GM18499 (cell line): ENCODE data around the gene LSAMP.

Experiments used
- ATAC-seq: cut with Tn5 transposase; IDR thresholded peaks from one replicate; pipeline ENCODE4 v1.9.1; 2021; ENCODE audit warnings: moderate number of reproducible peaks; ENCODE audit not compliant: insufficient read depth, unreplicated experiment

The LSAMP gene

DNA sequence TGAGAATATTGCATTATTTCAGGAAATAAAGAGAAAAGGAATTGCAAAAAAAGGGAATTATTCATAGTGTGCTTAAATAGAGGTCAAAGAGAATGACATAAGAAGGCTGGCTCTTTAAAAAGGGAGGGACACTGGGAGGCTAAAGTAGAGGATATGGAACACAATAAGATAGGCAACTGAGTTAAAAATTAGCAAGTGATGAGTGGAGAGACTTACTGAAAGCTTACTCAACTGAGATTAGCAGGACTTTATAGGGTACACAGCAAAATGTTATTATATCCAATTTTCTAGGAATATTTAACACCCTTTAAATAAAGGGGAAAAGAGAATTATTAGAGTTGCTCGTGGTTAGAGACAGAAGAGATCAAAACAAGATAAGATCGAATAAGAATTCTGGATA, 375.2 kb downstream of the LSAMP start:
- no peak for ATAC-seq

DNA sequence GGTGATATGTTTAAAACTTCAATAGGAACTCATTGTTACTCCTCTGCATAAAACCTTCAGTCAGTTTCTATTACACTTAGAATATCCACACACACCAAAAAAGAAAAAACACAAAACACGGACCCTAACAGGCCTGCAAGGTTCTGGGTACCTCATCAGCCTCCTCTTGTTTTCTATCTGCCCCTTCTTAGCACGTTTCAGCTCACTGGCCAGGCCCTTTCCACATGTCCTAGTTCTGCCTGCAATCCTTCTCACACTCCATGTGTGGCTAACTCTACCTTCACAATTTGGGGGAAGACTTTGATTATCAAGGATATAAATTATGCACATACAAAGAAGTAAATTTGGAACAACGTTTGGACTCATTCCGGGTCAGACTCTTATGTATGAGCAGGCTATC, 376.3 kb downstream of the LSAMP start:
- ATAC-seq = no peak

DNA sequence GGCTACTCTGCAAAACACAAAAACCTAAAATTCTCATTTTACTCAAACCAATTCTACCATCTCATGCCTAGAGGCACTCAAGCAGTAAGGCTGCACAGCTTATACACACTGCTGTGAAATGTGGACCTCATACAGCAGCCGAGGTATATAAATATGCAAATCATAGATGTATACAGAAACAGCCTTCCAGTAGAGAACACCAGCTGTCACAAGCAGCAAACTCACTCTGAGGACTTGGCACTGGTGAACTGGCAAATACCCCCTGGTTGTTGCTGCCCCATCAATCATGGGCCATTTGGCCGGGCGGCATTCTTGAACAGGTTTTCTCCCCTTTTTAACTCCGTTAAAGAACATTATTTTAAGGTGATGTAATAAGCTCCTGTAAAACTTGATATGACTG, 378.0 kb downstream of the LSAMP start:
- ATAC-seq = peak; percentile 98

DNA sequence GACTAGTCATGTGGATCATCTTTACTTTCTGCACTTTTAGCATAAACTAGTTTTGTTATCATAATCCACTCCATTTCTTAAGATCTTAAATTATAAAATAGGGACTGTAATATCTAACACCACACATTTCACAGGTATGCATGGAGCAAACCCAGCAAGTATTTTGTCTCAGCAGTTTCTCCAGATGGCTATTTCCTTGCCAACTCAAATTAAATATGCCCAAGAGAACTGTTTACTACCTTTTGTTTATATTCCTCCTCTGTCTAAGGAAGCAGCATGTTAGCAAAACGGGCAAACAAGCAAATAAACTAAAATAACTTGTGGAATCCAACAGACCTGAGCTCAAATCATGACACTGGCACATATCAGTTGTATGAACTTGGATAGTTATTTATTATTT, 379.8 kb downstream of the LSAMP start:
- no peak for ATAC-seq

DNA sequence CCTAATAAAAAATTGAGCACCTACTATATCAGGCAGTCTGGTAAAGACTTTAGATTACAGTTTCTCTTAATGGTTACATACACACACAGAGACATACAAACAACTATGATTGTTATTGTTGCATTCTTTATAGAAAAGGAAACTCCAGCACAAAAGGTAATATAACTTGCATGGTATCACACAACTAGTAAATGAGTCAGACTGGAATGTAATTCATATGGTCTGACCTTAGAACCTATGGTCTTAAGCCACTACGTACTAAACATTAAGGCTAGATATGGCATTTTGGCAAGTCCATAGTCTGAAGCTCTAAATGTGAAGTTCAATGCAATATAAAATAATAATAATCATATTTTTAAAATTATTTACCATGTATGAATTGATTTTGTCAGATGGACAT, 380.6 kb downstream of the LSAMP start:
- ATAC-seq = no peak

DNA sequence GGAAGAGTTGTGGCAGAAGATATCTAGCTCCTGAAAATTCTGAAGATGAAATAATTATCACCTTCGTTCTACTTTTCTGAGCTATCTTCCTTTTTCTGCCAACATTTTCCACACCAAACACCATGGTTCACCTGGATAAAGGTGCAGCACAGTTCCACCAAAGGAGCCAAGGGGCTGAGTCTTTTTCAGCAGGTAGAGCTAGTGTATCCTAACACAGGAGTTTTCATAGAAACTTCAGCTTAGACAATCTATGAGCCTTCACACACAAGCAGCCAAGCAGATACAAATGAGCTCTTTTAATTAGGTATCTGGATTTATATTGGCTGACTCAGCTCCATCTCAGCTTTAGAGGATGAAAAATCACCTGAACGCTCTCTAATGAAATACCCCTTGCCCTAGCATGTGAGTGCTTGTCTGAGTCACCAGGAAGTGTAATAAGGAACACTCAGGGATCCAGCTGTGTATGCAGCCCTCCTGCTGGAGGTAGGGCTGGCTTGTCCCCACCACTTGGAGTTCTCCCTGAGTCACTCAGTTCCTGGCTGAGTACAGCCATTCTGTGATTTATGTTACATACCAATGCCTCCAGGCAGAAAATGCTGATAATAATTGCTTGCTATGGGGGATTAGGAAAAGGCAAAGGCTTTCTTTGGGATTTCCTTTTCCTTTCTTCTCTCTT, 385.7 kb downstream of the LSAMP start:
- no peak for ATAC-seq

DNA sequence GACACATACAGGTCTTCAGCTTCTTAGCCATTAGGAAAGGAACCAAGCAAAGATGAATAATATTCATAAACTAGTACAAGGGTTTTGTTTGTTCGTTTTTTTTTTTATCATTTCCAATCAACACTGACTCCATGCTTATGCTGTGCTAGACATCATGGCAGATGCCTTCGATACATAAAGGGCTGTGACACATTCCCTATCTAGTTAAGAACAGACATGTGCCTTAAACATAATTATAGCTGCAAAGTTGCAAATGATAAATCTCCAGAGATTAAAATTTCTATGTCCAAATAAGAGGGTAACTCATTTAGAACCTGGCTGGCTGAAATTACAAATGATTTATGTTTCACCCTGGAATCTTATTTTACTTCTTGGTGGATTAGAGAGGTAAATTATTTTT, 386.4 kb downstream of the LSAMP start:
- no peak for ATAC-seq

DNA sequence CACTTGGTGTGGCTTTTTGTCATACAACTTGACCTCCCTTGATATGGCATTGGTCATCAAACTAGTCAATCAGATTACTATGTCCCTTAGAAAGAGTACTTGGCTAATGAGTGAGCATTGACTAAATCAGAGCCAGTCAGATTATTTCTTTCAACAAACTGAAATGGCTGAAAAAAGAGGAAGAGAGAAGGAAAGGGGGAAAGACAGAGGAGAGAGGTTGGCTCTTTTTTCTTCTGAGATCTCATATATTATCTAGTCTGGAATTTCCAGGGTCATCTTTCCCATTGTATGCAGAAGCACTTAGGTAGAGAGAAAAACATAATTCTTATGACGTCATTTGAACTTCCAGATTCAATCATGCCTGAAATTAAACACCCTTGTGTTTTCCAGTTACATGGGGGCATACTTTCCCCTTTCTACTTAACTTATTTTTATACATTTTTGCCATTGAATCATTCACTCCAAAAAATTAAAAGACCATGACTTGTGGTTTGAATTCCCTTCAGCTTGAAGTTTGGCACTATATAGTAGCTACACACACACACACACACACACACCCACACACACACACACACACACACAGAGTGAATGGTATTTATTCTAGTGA, 387.8 kb downstream of the LSAMP start:
- no peak for ATAC-seq

DNA sequence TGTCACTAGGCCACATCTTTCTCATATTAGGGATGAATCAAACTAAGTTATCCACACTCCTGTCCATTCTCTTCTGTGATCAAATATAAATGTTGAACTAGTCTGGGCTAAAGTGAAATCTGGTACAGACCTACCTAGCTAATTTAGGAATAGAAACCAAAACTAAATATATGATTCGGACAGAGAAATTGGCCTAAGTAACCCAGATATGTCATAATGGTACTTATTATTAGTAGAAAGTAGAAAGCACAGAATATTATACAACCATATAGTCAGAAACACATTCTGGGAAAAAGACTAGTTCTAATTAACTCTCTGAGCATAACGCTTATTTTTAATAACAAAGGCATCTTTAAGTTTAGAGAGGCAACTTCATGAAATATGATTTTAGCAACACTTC, 389.0 kb downstream of the LSAMP start:
- peak; percentile 84 for ATAC-seq

DNA sequence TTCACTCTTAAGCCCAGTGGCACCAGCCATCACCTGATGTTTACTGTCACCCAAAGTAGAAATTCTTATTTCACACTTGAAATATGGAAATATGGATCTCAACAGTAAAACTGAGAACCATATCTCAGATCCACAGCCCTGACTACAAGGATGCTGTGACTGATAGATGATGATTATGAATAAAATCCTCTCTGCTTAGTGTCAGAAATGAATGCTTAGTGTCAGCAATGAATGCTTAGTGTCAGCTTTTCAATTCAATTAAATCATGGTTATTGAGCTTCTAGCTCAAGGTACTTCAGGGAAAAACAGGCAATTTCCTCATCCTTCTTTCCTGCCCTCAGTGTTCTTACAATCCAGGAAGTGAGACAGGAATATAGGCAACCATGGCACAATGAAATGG, 392.3 kb downstream of the LSAMP start:
- ATAC-seq = no peak

DNA sequence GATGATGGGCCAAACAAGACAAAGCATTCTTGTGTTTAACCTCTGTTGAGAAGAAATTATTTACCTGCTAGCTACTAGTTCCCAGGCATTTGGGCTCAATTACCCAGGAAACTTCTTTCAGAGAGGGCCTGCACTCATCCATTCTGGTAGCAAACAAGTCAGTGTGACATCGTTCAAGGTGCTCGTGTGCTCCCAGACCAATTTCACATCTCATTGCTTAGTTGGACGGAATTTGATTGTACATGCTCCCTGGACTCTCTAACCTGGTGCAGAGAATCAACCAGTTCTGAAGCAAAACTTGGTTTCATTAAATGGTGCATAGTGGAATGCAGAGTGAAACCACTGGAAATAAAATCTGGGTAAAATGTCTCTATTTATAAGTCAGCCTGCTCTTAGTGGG, 392.7 kb downstream of the LSAMP start:
- ATAC-seq = no peak

DNA sequence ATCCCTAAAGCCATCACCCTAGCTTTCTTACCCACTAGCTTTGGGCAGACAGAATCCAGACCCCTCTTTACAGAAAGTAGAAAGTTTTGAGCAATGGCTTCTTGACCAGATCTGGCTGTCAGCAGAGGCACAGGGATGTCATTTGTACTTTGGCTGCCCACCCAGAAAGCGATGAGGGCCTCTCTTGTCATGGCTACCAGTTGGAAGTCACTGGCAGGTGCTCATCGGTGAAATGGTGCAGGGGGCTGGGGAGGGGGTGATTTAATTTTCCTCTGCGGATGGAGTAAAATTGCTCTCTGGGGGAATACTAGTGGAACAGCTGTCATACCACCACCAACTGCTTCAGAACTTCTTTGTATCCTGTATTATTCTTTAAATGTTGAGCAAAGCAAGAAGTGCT, 393.7 kb downstream of the LSAMP start:
- ATAC-seq = no peak

DNA sequence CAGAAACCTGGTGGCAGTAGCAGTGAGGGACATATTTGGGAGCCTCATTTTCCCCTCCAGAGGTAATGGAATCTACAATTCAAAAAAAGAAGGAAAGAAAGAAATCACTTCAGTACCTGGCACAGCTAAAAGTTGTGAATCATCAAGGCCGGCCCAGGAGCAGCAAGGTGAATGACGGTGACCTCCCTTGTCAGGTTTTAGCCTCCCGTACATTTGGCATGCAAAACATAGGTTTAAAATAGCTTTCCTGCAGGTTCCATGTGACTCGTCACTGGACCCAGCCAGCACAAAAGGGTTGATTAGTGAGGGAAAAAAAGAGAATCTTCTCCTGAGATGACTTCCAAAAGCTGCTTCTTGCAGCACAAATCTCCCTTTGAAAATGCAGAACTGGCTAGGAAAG, 394.2 kb downstream of the LSAMP start:
- ATAC-seq = peak; percentile 66

DNA sequence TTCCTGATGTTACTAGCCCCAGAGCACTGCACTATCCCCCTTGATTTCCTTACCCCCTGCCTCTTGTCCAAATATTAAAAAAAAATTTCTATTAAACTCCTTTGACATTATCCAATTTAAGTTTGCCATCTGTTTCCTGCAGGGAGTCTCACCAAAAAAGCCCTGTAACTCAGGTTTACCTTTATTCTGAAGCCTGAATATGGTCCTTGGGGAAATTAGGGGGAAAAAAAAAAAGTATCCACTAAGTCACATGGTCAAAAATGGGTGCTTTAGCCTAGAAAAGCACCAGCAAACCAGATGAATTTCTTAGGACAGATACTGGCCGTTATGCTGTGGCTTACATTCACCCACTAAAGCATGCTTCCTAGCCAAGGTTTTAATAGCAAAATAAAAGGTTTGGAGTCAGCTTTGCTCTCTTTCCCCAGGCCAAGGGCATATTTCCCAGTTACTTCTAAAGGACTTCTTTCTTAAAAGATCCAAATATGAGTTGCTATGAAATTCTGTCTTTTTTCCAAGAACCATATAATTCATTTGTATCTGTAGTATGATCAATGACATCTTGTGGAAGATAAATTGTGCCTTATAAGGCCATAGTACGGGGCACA, 394.9 kb downstream of the LSAMP start:
- no peak for ATAC-seq

DNA sequence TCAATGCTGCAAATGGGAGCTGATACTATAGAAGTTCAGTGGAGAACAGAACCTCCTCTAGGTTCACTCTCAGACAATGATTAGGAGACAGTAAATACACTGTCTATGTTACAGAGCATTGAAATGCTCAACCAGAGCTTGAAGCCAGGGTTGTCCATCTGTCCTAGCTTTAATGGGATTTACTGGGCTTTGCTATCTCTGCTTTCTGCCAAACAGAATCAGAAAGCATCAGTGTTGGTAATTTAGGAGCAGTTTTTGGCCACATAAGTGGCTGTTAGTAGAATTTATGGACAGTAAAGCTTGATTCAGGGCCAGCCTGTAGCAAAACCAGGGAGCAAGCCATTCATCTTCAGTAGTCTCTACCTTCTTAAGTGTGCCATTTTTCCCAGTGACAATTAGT, 396.3 kb downstream of the LSAMP start:
- ATAC-seq = no peak

DNA sequence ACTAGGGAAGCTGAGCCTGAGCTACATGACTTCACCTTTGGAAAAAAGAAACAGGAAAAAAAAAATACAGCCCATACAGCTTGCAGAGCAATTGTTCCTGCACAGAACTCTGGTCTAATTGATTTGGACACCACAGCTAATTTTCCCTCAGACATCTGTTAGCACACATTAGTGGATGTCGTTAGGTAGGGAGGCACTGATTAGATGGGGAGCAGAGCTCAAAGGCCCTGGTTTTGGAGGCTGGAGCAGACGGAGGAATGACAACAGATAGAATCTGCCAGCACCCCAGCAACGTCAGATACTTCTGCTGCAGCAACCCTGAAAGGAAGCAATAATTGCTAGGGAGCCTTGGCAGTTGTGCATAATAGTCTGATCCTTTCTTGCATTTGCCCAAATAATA, 398.9 kb downstream of the LSAMP start:
- ATAC-seq = no peak

DNA sequence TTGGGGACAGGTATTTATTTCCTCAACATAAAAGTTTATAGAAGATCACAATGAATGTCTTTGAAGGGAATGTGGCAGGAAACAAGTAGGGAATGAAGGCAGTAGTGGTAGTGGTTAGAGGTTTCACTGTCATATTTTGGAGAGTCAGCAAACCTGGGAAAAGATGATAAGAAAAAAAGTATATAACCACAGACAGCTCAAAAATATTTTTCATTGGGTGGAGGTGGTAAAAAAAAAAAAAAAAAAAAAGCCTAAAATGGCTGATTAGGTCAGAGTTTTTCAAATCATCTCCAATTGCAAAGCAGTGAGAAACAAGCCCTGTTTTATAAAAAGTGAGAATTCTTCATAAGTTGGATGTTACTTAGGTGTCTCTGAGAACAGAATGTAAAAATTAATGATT, 400.0 kb downstream of the LSAMP start:
- no peak for ATAC-seq

DNA sequence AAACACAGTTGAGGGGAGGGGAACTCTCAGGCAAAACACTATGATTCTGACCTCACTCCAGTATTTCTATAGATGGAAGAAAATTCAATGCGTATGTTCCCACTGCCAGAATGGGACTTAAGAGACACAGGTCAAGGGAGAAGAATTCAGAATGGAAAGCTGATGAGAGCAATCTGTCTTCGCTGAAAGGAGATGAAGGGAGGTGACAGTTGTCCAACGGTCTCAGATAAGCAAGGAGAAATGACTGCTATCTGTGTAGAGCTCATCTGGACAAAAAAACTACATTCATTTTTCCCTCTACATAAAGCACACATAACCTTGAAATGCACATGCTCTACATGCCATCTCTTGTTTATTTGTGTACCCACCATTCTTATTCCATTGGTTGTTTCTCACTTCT, 405.1 kb downstream of the LSAMP start:
- ATAC-seq = no peak

DNA sequence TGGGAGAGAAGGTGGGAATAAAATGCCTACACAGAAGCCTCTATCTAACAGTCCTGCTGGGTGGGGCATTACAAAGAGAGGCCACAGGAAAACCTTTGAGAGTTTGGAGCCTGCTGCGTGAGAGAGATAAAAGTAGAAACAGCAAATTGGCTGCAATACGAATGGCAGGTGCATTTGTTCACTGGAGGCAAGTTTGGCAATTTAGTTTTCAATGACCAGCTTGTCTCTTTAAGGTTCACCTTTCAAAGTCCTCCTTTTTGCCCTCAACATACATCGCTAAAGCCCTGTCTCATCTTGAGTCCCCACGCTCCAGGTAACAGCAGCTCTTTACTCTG, 405.7 kb downstream of the LSAMP start:
- ATAC-seq = no peak

DNA sequence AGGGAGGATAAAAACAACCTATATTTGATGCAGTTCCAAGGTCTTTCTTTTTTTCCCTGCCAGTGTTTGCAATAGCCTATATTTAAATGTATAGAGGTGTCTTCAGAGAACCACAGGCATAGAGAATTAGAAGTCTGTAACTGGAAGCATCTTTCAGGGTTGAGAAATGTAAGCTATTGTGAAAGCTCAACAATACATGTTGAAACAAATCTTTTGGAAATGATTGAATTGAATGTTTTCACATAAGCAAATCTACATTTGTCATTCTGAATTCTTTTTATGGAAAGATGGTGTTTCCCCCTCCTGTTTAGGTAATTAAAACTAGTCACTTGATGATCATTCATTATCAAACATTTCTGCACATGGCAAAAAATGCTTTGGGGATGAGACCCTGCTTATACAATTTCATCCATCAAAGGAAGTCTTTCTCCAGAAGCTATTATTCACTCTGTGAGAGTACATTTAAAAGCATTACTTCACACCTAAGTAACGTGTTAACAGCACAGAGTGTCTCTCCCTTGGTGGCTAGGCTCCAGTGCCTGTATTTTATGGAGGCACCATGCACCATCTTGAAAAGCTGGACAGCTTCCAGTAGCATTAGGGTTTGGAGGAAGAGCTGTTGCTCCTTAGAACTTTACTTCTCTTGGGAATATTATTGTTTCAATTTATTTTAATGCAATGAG, 406.2 kb downstream of the LSAMP start:
- no peak for ATAC-seq
